H9 (cell line): ENCODE data around the gene GATAD2B. TPM values are rescaled to one million over a fixed set of nuclear protein-coding genes. Genes with fewer than 3 reads are reported as not detected.

Source experiments
- DNase-seq: peaks from one replicate; pipeline ENCODE4 v3.0.0-alpha.2; 2017
- H2AFZ ChIP-seq: one replicate; pipeline ENCODE4 v1.6.1; 2013; ENCODE audit warnings: mild to moderate bottlenecking, low read length, control low read depth, moderate library complexity
- H2AK5ac ChIP-seq: 2 replicates; pipeline ENCODE4 v1.6.1; 2013; ENCODE audit warnings: low read length, control low read depth, mixed read lengths; ENCODE audit not compliant: insufficient read length
- H2BK120ac ChIP-seq: one replicate; pipeline ENCODE4 v1.6.1; 2013; ENCODE audit warnings: low read depth, mild to moderate bottlenecking, low read length, control low read depth, inconsistent platforms; ENCODE audit not compliant: poor library complexity, severe bottlenecking
- H2BK12ac ChIP-seq: 2 replicates; pipeline ENCODE4 v1.6.1; 2013; ENCODE audit warnings: low read length, control low read depth, mixed read lengths, low read depth; ENCODE audit not compliant: insufficient read length
- H2BK15ac ChIP-seq: 2 replicates; pipeline ENCODE4 v1.6.1; 2013; ENCODE audit warnings: low read depth, low read length, control low read depth
- H2BK20ac ChIP-seq: one replicate; pipeline ENCODE4 v1.6.1; 2013; ENCODE audit warnings: low read depth, mild to moderate bottlenecking, low read length, control low read depth, inconsistent platforms; ENCODE audit not compliant: poor library complexity, severe bottlenecking
- H2BK5ac ChIP-seq: 2 replicates; pipeline ENCODE4 v1.6.1; 2013; ENCODE audit warnings: low read length, control low read depth, mixed read lengths; ENCODE audit not compliant: insufficient read length
- H3K14ac ChIP-seq: 2 replicates; pipeline ENCODE4 v1.6.1; 2013; ENCODE audit warnings: low read length, control low read depth; ENCODE audit not compliant: insufficient read depth
- H3K18ac ChIP-seq: 2 replicates; pipeline ENCODE4 v1.6.1; 2013; ENCODE audit warnings: low read depth, mild to moderate bottlenecking, mixed read lengths, low read length, control low read depth; ENCODE audit not compliant: insufficient read length
- H3K23ac ChIP-seq: 2 replicates; pipeline ENCODE4 v1.6.1; 2013; ENCODE audit warnings: low read length, control low read depth, mixed read lengths, low read depth; ENCODE audit not compliant: insufficient read length
- H3K23me2 ChIP-seq: 2 replicates; pipeline ENCODE4 v1.6.1; 2013; ENCODE audit warnings: low read depth, mild to moderate bottlenecking, mixed read lengths, low read length, control low read depth; ENCODE audit not compliant: insufficient read length, poor library complexity, severe bottlenecking
- H3K27ac ChIP-seq: 2 replicates; pipeline ENCODE4 v1.5.1; 2013; ENCODE audit warnings: low read length, control low read depth, mixed read lengths, low read depth; ENCODE audit not compliant: insufficient read length
- H3K27me3 ChIP-seq: 2 replicates; pipeline ENCODE4 v1.6.1; 2013; ENCODE audit warnings: low read length, control low read depth, inconsistent platforms; ENCODE audit not compliant: insufficient read depth
- H3K4ac ChIP-seq: 2 replicates; pipeline ENCODE4 v1.6.1; 2013; ENCODE audit warnings: low read depth, mild to moderate bottlenecking, control low read depth, inconsistent platforms, low read length, moderate library complexity
- H3K4me1 ChIP-seq: 2 replicates; pipeline ENCODE4 v1.6.1; 2013; ENCODE audit warnings: low read length, control low read depth, inconsistent platforms; ENCODE audit not compliant: insufficient read depth
- H3K4me2 ChIP-seq: 2 replicates; pipeline ENCODE4 v1.6.1; 2013; ENCODE audit warnings: low read length, control low read depth, mixed read lengths; ENCODE audit not compliant: insufficient read length, insufficient read depth
- H3K56ac ChIP-seq: 2 replicates; pipeline ENCODE4 v1.6.1; 2013; ENCODE audit warnings: low read depth, mild to moderate bottlenecking, mixed read lengths, low read length, control low read depth; ENCODE audit not compliant: insufficient read length
- H3K79me1 ChIP-seq: 2 replicates; pipeline ENCODE4 v1.6.1; 2013; ENCODE audit warnings: low read depth, mild to moderate bottlenecking, moderate library complexity, low read length, control low read depth, inconsistent platforms; ENCODE audit not compliant: insufficient read depth, poor library complexity, severe bottlenecking
- H3K79me2 ChIP-seq: 2 replicates; pipeline ENCODE4 v1.6.1; 2013; ENCODE audit warnings: low read length, control low read depth, inconsistent platforms; ENCODE audit not compliant: insufficient read depth
- H3K9ac ChIP-seq: 2 replicates; pipeline ENCODE4 v1.6.1; 2013; ENCODE audit warnings: low read length, control low read depth, mixed read lengths; ENCODE audit not compliant: insufficient read length; ENCODE audit errors: extremely low read depth
- H3K9me3 ChIP-seq: one replicate; pipeline ENCODE4 v1.6.1; 2013; ENCODE audit warnings: low read depth, low read length, inconsistent platforms; ENCODE audit not compliant: control insufficient read depth
- H3T11ph ChIP-seq: one replicate; pipeline ENCODE4 v1.6.1; 2013; ENCODE audit warnings: mild to moderate bottlenecking, low read length, control low read depth, inconsistent platforms
- H4K20me1 ChIP-seq: one replicate; pipeline ENCODE4 v1.6.1; 2013; ENCODE audit not compliant: control insufficient read depth, insufficient read length, insufficient read depth
- H4K5ac ChIP-seq: 2 replicates; pipeline ENCODE4 v1.6.1; 2013; ENCODE audit warnings: low read depth, mild to moderate bottlenecking, mixed read lengths, low read length, control low read depth; ENCODE audit not compliant: insufficient read length
- H4K8ac ChIP-seq: replicated peaks from 2 replicates; pipeline ENCODE4 v1.6.1; 2013; ENCODE audit warnings: low read length, control low read depth, mixed read lengths, low read depth; ENCODE audit not compliant: insufficient read length
- H4K91ac ChIP-seq: 2 replicates; pipeline ENCODE4 v1.6.1; 2013; ENCODE audit warnings: low read depth, mild to moderate bottlenecking, moderate library complexity, mixed read lengths, low read length, control low read depth; ENCODE audit not compliant: insufficient read length
- H3K27ac Mint-ChIP-seq, 3 experiments: 2 replicates in 2 of 3; 3 replicates in 1 of 3; pipeline ENCODE4 v1.8.0; 2020 to 2021; ENCODE audit warnings: mixed read lengths in 3 of 3, mild to moderate bottlenecking in 1 of 3, moderate library complexity in 1 of 3
- H3K27me3 Mint-ChIP-seq: 2 replicates; pipeline ENCODE4 v1.8.0; 2021; ENCODE audit warnings: low read depth, mild to moderate bottlenecking, moderate library complexity, mixed read lengths
- H3K36me3 Mint-ChIP-seq, 3 experiments: 2 replicates in 2 of 3; 3 replicates in 1 of 3; pipeline ENCODE4 v1.8.0; 2020 to 2021; ENCODE audit warnings: low read depth in 3 of 3, mixed read lengths in 3 of 3; ENCODE audit not compliant: insufficient read depth in 1 of 3
- H3K4me1 Mint-ChIP-seq, 2 experiments: 2 replicates each; pipeline ENCODE4 v1.8.0; 2020; ENCODE audit warnings: mixed read lengths in 2 of 2
- H3K4me3 Mint-ChIP-seq, 2 experiments: 2 replicates in 1 of 2; 3 replicates in 1 of 2; pipeline ENCODE4 v1.8.0; 2020 to 2021; ENCODE audit warnings: mild to moderate bottlenecking in 2 of 2, mixed read lengths in 2 of 2, moderate library complexity in 1 of 2
- H3K9me3 Mint-ChIP-seq, 2 experiments: 2 replicates in 1 of 2; 3 replicates in 1 of 2; pipeline ENCODE4 v1.8.0; 2020; ENCODE audit warnings: mild to moderate bottlenecking in 2 of 2, mixed read lengths in 2 of 2, moderate library complexity in 1 of 2
- CTCF ChIP-seq: fragments of 200-600 bp; sonication (generic); conservative IDR thresholded peaks from 3 replicates; pipeline ENCODE4 v1.8.0; 2021; ENCODE audit warnings: antibody characterized with exemption, mild to moderate bottlenecking
- WGBS: extraction: QIAGEN DNeasy Blood & Tissue Kit; methylation state at CpG from one replicate; pipeline ENCODE4 v1.1.7; 2013; ENCODE audit warnings: missing lambda C conversion rate, low lambda C conversion rate, mixed read lengths; ENCODE audit not compliant: insufficient read length; ENCODE audit errors: extremely low coverage; 5-methylcytosine and 5-hydroxymethylcytosine counted together
- total RNA-seq: library from RNA; stranded (reverse); gene quantifications from 2 replicates; pipeline ENCODE4 v1.2.1, GENCODE V29; 2021

The GATAD2B gene
- total RNA-seq, 1 experiment from 2014 or later = 44.1 TPM

DNA sequence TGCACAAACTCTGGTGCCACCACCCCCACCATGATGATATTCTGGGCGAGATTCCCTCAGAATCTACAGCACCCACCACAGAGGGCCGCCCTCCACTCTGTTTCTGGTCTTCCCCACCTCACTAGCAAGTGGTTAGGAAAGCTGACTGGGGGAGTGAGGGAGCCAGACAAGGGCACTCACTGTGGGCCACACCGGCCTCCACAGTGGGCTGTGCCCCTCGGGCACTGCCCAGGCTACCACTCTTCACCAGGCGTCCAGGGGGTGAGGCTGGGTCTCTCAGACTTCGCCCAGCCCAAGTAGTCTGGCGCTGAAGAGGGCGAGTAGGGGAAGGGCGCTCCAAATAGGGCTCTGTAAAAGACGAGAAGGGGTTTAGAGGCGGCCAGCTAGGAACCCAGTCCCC is 11.2 kb upstream of the GATAD2B start:
- H2BK5ac ChIP-seq = no peak overlapping the region
- no peak overlapping the region for H4K8ac ChIP-seq
- no peak overlapping the region for H2BK20ac ChIP-seq
- no peak overlapping the region for H3K14ac ChIP-seq
- Mint-ChIP-seq H3K27ac (no peak overlapping the region; a peak in 1 of 7 replicates), H3K4me1 (no peaks in the 10 kb centered on the region), H3K9me3 (no peaks in the 10 kb centered on the region), H3K27me3 (no peaks in the 10 kb centered on the region), H3K4me3 (no peak overlapping the region; a peak in 1 of 5 replicates), H3K36me3 (peaks cover 44 to 76% (median 69%) of the 10 kb centered on the region in 3 experiments)
- DNase-seq = no peak
- no peak overlapping the region for H4K5ac ChIP-seq
- no peak overlapping the region for H3K23ac ChIP-seq
- no peaks in the 10 kb centered on the region for H3K23me2 ChIP-seq
- H4K20me1 ChIP-seq = peaks cover 3% of the 10 kb centered on the region
- WGBS = no CpG with 5 or more reads among the region's 11 CpGs
- no peak overlapping the region for H3T11ph ChIP-seq
- no peak overlapping the region for H3K9ac ChIP-seq
- no peak for TF ChIP-seq CTCF
- no peaks in the 10 kb centered on the region for H3K79me1 ChIP-seq
- H2BK15ac ChIP-seq = no peak overlapping the region
- no peaks in the 10 kb centered on the region for H3K79me2 ChIP-seq
- H3K4me1 ChIP-seq = no peaks in the 10 kb centered on the region
- H3K56ac ChIP-seq = no peak overlapping the region
- H2BK12ac ChIP-seq = no peak overlapping the region
- H3K9me3 ChIP-seq = no peaks in the 10 kb centered on the region
- no peak overlapping the region for H3K4me2 ChIP-seq
- H3K27me3 ChIP-seq = no peaks in the 10 kb centered on the region
- no peak overlapping the region for H3K27ac ChIP-seq
- no peak overlapping the region for H3K18ac ChIP-seq
- no peak overlapping the region for H3K4ac ChIP-seq
- no peak overlapping the region for H4K91ac ChIP-seq
- H2AFZ ChIP-seq = no peak overlapping the region
- H2BK120ac ChIP-seq = no peak overlapping the region
- no peak overlapping the region for H2AK5ac ChIP-seq
